Measurements from ENCODE around the gene SCARB1. TPM values are rescaled to one million over a fixed set of nuclear protein-coding genes. Genes with fewer than 3 reads are reported as not detected.

Gene SCARB1
- total RNA-seq, 2 experiments from 2014 or later, result 18.2 to 18.3 TPM

DNA sequence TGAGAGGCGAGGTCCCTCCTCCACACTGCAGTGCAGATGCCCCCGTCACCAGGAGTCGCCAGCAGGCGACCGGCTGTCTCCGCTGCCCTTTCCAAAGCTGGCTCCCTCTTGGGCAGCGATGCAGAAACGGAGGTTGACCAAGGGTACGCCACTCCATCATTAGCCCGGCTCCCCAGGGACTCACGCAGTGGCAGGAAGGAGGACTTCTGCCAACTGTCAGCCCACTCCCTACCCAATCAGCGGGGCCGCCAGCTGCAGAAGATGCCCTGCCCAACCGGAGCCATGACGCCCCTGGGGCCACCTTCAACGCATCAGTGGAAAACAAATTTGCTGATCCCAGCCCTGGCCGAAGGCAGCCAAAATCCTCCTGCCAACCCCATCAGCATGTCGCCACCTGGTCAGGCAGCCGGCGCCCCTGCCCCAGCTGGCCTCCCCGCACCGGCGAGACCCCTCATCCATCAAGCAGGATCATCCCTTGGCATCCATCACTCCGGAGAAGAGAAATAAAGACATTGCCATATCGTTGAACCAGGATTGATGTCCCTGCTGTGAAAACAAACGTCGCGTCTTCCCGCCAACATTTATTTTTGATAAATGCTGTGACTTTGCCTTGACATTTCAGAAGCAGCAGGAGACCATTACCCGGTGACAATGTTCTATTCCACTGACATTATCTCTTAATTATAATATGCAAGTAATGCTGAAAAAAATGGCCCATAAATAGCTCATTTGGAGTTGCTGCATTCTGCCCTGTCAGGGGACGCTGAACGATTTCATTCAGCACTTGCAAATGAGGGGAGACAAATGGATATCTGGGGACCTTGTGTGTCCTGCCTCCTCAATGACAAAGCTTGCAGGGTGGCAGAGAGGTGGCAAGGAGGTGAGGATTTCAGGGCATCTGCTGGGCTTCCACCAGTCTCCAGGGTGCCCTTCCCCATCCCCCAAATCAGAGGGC lies 105.1 kb downstream of the SCARB1 start:
- Mint-ChIP-seq H3K4me1 (ENCODE audit: low read depth) (peaks cover 43% of the 10 kb centered on the region), H3K27ac (no peak overlapping the region), H3K27me3 (ENCODE audit: low read depth) (peaks cover 10% of the 10 kb centered on the region), H3K36me3 (ENCODE audit: low read depth) (no peaks in the 10 kb centered on the region), H3K9me3 (peaks cover 22% of the 10 kb centered on the region), H3K4me3 (no peak overlapping the region)
- DNase-seq, result no peak
- intact Hi-C loops (cut with micrococcal nuclease), result no loop called here
- CTCF ChIA-PET, result interaction anchor here (1.4 kb wide), 1 partner anchor 18 kb away, joined by 4 read pairs; no protein-coding TSS in a partner anchor

DNA sequence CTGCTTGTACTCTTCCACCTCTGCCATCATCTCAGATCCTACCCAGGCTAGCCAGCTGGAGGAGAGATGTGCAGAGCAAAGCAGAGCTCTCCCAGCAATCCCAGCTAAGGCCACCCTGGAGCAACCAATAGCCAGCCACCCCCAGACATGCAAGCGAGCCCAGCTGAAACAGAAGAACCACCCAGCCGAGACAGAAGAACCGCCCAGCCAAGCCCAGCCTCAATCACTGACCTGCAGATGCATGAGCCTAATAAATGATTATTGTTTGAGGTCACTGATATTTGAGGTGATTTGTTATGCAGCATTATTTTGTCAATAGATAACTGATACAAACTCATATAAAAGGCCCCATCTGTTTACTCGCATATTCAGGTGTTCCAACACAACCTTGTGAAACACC lies 106.3 kb downstream of the SCARB1 start:
- no peak for DNase-seq
- H3K27ac Mint-ChIP-seq, result no peak overlapping the region
- CTCF ChIA-PET, result no interaction called here
- H3K4me1 Mint-ChIP-seq (ENCODE audit: low read depth), result peaks cover 32% of the 10 kb centered on the region
- no peaks in the 10 kb centered on the region for H3K36me3 Mint-ChIP-seq (ENCODE audit: low read depth)
- peaks cover 10% of the 10 kb centered on the region for H3K27me3 Mint-ChIP-seq (ENCODE audit: low read depth)
- no peak overlapping the region for H3K4me3 Mint-ChIP-seq
- intact Hi-C loops (cut with micrococcal nuclease), result no loop called here
- peaks cover 20% of the 10 kb centered on the region for H3K9me3 Mint-ChIP-seq

DNA sequence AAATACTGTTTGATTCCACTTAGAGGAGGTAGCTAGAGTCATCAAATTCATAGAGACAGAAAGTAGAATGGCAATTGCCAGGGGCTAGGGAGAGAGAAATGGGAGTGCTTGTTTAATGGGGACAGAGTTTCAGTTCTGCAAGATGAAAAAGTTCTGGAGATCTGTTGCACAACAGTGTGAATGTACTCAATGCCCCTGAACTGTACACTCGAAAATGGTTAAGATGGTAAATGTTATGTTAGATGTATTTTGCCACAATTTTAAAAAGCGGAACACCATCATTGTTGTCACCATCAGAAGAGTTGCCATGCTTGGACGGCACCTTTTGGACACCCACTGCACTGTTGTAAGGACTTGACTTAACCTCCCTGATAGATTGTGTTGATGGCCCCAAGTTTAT lies 106.9 kb downstream of the SCARB1 start:
- DNase-seq, result no peak
- H3K27ac Mint-ChIP-seq, result no peak overlapping the region
- no peaks in the 10 kb centered on the region for H3K36me3 Mint-ChIP-seq (ENCODE audit: low read depth)
- intact Hi-C loops (cut with micrococcal nuclease), result no loop called here
- H3K9me3 Mint-ChIP-seq, result peaks cover 19% of the 10 kb centered on the region
- peaks cover 26% of the 10 kb centered on the region for H3K4me1 Mint-ChIP-seq (ENCODE audit: low read depth)
- CTCF ChIA-PET, result interaction anchor here (2.4 kb wide), 1 partner anchor 9 kb away, joined by 13 read pairs; no protein-coding TSS in a partner anchor
- H3K27me3 Mint-ChIP-seq (ENCODE audit: low read depth), result peaks cover 10% of the 10 kb centered on the region
- no peak overlapping the region for H3K4me3 Mint-ChIP-seq

- DNase-seq, result no peak
- intact Hi-C loops (cut with micrococcal nuclease), result no loop called here
- H3K4me1 Mint-ChIP-seq (ENCODE audit: low read depth), result peaks cover 20% of the 10 kb centered on the region
- peaks cover 19% of the 10 kb centered on the region for H3K9me3 Mint-ChIP-seq
- no peaks in the 10 kb centered on the region for H3K36me3 Mint-ChIP-seq (ENCODE audit: low read depth)
- H3K27me3 Mint-ChIP-seq (ENCODE audit: low read depth), result peaks cover 10% of the 10 kb centered on the region
- CTCF ChIA-PET, result interaction anchor here (1.1 to 2.4 kb wide), 2 partner anchors 10 to 41 kb away, joined by 3 to 13 read pairs; no protein-coding TSS in a partner anchor
- H3K27ac Mint-ChIP-seq, result no peak overlapping the region
- H3K4me3 Mint-ChIP-seq, result no peak overlapping the region
Observed at GRCh38 chr12:124756166-124756565, 107.5 kb downstream of the SCARB1 start.

DNA sequence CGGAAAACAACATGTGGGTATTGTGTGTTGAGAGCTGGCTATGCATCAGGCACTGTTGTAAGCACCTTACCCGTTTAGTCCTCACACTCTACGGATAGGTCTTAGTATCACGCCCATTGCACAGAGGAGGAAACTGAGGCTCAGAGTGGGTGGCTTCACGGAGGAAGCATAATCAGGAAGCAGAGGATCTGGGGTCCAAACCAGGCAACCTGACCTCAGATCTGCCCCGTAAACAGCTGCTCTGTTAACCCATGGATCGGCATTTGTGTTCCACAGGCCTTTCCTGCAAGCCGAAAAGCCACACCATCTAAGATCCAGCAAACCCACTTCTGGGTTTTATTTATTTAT lies 107.9 kb downstream of the SCARB1 start:
- no peaks in the 10 kb centered on the region for H3K36me3 Mint-ChIP-seq (ENCODE audit: low read depth)
- H3K9me3 Mint-ChIP-seq, result peaks cover 19% of the 10 kb centered on the region
- peaks cover 16% of the 10 kb centered on the region for H3K4me1 Mint-ChIP-seq (ENCODE audit: low read depth)
- H3K27ac Mint-ChIP-seq, result no peak overlapping the region
- H3K4me3 Mint-ChIP-seq, result no peak overlapping the region
- H3K27me3 Mint-ChIP-seq (ENCODE audit: low read depth), result peaks cover 11% of the 10 kb centered on the region
- no peak for DNase-seq
- intact Hi-C loops (cut with micrococcal nuclease), result no loop called here
- CTCF ChIA-PET, result interaction anchor here (1.1 to 2.4 kb wide), 2 partner anchors 10 to 40 kb away, joined by 3 to 13 read pairs; no protein-coding TSS in a partner anchor

DNA sequence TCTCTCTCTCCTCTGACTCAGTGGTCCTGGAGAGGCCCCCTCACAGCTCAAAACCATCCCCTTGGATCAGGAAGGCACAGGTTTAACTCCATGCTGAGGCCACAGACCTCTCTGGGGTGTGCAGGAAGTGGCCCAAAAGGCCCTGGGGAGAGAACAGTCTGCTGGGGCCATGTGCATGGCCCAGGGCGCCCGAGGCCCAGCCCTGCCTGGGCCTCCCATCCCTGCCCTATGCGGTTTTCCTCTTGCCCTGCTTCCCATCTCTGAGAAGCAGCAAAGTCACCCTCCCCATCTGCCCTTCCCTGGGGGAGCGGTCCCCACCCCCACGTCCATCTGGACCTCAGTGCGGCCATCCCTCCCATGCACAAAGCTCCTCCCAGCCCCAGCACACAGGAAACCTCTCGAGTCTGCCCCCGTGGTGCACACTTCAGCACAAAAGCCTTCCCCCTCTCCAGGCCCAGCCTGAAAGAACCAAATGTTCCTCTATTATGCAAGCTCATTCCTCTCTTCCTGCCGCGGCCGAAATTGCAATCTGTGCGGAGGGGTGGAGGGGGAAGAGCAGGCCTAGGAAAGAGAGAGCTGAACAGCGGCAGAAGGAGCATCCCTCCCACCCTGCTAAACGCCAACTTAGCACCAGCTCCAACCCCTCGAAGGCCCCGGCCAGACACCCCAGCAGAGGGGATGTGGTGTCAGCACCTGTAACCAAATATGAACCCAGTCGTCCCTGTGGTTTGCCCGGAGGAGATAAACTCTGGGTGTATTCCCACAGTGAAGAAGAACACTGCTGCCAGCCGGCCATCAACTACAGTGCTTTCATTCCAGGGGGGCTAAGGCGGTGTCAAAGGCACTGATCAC lies 108.5 kb downstream of the SCARB1 start:
- intact Hi-C loops (cut with micrococcal nuclease), result no loop called here

DNA sequence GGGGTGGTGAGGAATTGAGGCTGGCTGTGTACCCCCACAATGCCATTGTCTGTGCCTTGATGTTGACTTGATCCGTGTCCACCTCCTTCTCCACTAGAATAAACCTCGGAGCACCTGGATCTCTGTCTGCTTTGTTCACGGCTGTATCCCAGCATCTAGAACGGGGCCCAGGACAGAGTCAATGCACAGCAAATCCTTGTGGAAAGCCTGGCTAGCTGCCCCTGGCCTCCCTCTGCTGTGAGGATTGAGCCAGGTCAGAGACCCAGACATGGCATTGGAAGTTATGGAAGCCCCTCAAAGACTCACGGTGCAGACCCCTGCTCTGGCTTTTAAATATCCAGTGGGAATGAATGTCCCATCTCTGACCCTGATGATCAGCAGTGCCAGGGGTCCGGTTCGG lies 109.2 kb downstream of the SCARB1 start:
- peaks cover 8% of the 10 kb centered on the region for H3K4me1 Mint-ChIP-seq (ENCODE audit: low read depth)
- H3K4me3 Mint-ChIP-seq, result no peak overlapping the region
- intact Hi-C loops (cut with micrococcal nuclease), result no loop called here
- DNase-seq, result no peak
- peaks cover 19% of the 10 kb centered on the region for H3K9me3 Mint-ChIP-seq
- H3K36me3 Mint-ChIP-seq (ENCODE audit: low read depth), result no peaks in the 10 kb centered on the region
- H3K27ac Mint-ChIP-seq, result no peak overlapping the region
- CTCF ChIA-PET, result no interaction called here
- H3K27me3 Mint-ChIP-seq (ENCODE audit: low read depth), result peaks cover 8% of the 10 kb centered on the region

More for the DNA sequence above, 108.5 kb downstream of the SCARB1 start:
- Mint-ChIP-seq H3K27me3 (ENCODE audit: low read depth) (peaks cover 11% of the 10 kb centered on the region), H3K36me3 (ENCODE audit: low read depth) (no peaks in the 10 kb centered on the region), H3K4me1 (ENCODE audit: low read depth) (peaks cover 12% of the 10 kb centered on the region), H3K4me3 (no peak overlapping the region), H3K9me3 (peaks cover 19% of the 10 kb centered on the region), H3K27ac (no peak overlapping the region)
- no peak for DNase-seq
- CTCF ChIA-PET, result interaction anchor here (1.1 to 2.4 kb wide), 2 partner anchors 11 to 40 kb away, joined by 3 to 13 read pairs; no protein-coding TSS in a partner anchor

GRCh38 chr12:124753993-124754392 lies 109.7 kb downstream of the SCARB1 start:
- Mint-ChIP-seq H3K27ac (no peak overlapping the region), H3K4me3 (no peak overlapping the region), H3K9me3 (peaks cover 19% of the 10 kb centered on the region), H3K27me3 (ENCODE audit: low read depth) (peaks cover 6% of the 10 kb centered on the region), H3K4me1 (ENCODE audit: low read depth) (peaks cover 8% of the 10 kb centered on the region), H3K36me3 (ENCODE audit: low read depth) (no peaks in the 10 kb centered on the region)
- intact Hi-C loops (cut with micrococcal nuclease), result no loop called here
- DNase-seq, result no peak
- CTCF ChIA-PET, result interaction anchor here (0.6 kb wide), 1 partner anchor 22 kb away, joined by 3 read pairs; no protein-coding TSS in a partner anchor

- no peak overlapping the region for H3K27ac Mint-ChIP-seq
- H3K36me3 Mint-ChIP-seq (ENCODE audit: low read depth), result no peaks in the 10 kb centered on the region
- peaks cover 19% of the 10 kb centered on the region for H3K9me3 Mint-ChIP-seq
- CTCF ChIA-PET, result no interaction called here
- no peak for DNase-seq
- peaks cover 6% of the 10 kb centered on the region for H3K27me3 Mint-ChIP-seq (ENCODE audit: low read depth)
- no peak overlapping the region for H3K4me3 Mint-ChIP-seq
- peaks cover 8% of the 10 kb centered on the region for H3K4me1 Mint-ChIP-seq (ENCODE audit: low read depth)
- intact Hi-C loops (cut with micrococcal nuclease), result no loop called here
Observed at GRCh38 chr12:124753228-124753591, 110.5 kb downstream of the SCARB1 start.

- H3K4me3 Mint-ChIP-seq, result no peak overlapping the region
- peaks cover 6% of the 10 kb centered on the region for H3K27me3 Mint-ChIP-seq (ENCODE audit: low read depth)
- CTCF ChIA-PET, result interaction anchor here (0.9 kb wide), 1 partner anchor 14 kb away, joined by 3 read pairs; no protein-coding TSS in a partner anchor
- intact Hi-C loops (cut with micrococcal nuclease), result no loop called here
- peaks cover 18% of the 10 kb centered on the region for H3K9me3 Mint-ChIP-seq
- H3K36me3 Mint-ChIP-seq (ENCODE audit: low read depth), result no peaks in the 10 kb centered on the region
- H3K27ac Mint-ChIP-seq, result no peak overlapping the region
- peaks cover 8% of the 10 kb centered on the region for H3K4me1 Mint-ChIP-seq (ENCODE audit: low read depth)
- DNase-seq, result no peak
Observed at GRCh38 chr12:124752437-124753227, 111.0 kb downstream of the SCARB1 start.

DNA sequence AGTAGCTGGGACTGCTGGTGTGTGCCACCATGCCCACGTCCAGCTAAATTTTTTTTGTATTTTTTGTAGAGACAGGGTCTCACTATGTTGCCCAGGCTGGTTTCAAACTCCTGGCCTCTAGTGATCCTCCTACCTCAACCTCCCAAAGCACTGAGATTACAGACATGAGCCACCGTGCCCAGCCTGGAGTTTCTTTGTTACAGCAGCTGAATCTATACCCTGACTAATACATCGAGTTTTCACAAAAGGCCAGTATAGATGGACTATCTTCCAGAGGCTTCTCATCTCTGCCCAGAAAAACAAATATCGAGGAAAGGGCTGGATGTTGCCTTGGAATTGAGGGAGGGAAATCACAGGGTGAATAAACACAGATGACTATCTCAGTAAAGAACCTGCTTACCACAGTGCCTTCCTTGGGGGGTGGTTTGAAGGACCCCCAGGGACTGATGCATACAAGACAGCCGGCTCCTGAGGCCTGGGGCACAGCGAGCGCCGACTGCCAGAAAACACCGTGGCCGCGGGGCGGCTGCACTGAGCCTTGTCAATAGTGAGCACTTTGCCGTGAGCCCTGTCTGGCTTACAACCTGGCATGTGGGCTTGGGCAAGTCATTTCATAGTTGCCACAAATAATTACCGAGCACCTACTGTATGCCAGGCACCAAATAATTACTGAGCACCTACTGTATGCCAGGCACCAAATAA lies 111.9 kb downstream of the SCARB1 start:
- H3K4me1 Mint-ChIP-seq (ENCODE audit: low read depth), result peaks cover 8% of the 10 kb centered on the region
- H3K27me3 Mint-ChIP-seq (ENCODE audit: low read depth), result peaks cover 6% of the 10 kb centered on the region
- DNase-seq, result no peak
- H3K36me3 Mint-ChIP-seq (ENCODE audit: low read depth), result no peaks in the 10 kb centered on the region
- H3K4me3 Mint-ChIP-seq, result no peak overlapping the region
- peaks cover 10% of the 10 kb centered on the region for H3K9me3 Mint-ChIP-seq
- no peak overlapping the region for H3K27ac Mint-ChIP-seq
- intact Hi-C loops (cut with micrococcal nuclease), result no loop called here
- CTCF ChIA-PET, result interaction anchor here (0.9 to 1.8 kb wide), 5 partner anchors 10 to 34 kb away, joined by 3 to 5 read pairs (median 5); no protein-coding TSS in a partner anchor

All from activated naive CD4-positive, alpha-beta T cell treated with anti-CD3 and anti-CD28 coated beads for 36 hours (primary cell).